GM23248 (cell line): ENCODE results near the gene C19orf25. TPM values are rescaled to one million over a fixed set of nuclear protein-coding genes. Genes with fewer than 3 reads are reported as not detected.

ENCODE experiments used
- DNase-seq: peaks from one replicate; pipeline ENCODE4 v3.0.0-alpha.2; 2015
- H2AFZ ChIP-seq: fragments of 200-600 bp; sonication (generic); 2 replicates; pipeline ENCODE4 v1.6.1; 2016; ENCODE audit warnings: antibody characterized with exemption
- H3F3A ChIP-seq: fragments of 200-600 bp; sonication (generic); 2 replicates; pipeline ENCODE4 v1.6.1; 2016; ENCODE audit warnings: mild to moderate bottlenecking, antibody characterized with exemption, mixed run types; ENCODE audit not compliant: insufficient read depth
- H3K27ac ChIP-seq: fragments of 200-600 bp; sonication (generic); 2 replicates; pipeline ENCODE4 v1.5.1; 2016; ENCODE audit warnings: mild to moderate bottlenecking
- H3K27me3 ChIP-seq: fragments of 200-600 bp; sonication (generic); replicated peaks from 2 replicates; pipeline ENCODE4 v1.6.1; 2016; ENCODE audit warnings: mild to moderate bottlenecking; ENCODE audit not compliant: insufficient read depth
- H3K36me3 ChIP-seq: fragments of 200-600 bp; sonication (generic); 2 replicates; pipeline ENCODE4 v1.6.1; 2016; ENCODE audit warnings: low read depth, mild to moderate bottlenecking
- H3K4me1 ChIP-seq: fragments of 200-600 bp; sonication (generic); 2 replicates; pipeline ENCODE4 v1.6.1; 2016; ENCODE audit warnings: mild to moderate bottlenecking; ENCODE audit not compliant: insufficient read depth
- H3K4me2 ChIP-seq: fragments of 200-600 bp; sonication (generic); one replicate; pipeline ENCODE4 v1.6.1; 2016; ENCODE audit warnings: mild to moderate bottlenecking; ENCODE audit not compliant: unreplicated experiment
- H3K4me3 ChIP-seq: fragments of 200-600 bp; sonication (generic); 2 replicates; pipeline ENCODE4 v1.5.1; 2016; ENCODE audit warnings: mild to moderate bottlenecking
- H3K79me2 ChIP-seq: fragments of 200-600 bp; sonication (generic); 2 replicates; pipeline ENCODE4 v1.6.1; 2016; ENCODE audit warnings: mild to moderate bottlenecking; ENCODE audit not compliant: insufficient read depth
- H3K9ac ChIP-seq: fragments of 200-600 bp; sonication (generic); 2 replicates; pipeline ENCODE4 v1.6.1; 2016; ENCODE audit warnings: mild to moderate bottlenecking
- H3K9me2 ChIP-seq: fragments of 200-600 bp; sonication (generic); 2 replicates; pipeline ENCODE4 v1.6.1; 2016; ENCODE audit warnings: mixed run types, mild to moderate bottlenecking, moderate library complexity; ENCODE audit not compliant: insufficient read depth
- H3K9me3 ChIP-seq: fragments of 200-600 bp; sonication (generic); one replicate; pipeline ENCODE4 v1.6.1; 2017; ENCODE audit warnings: low read depth
- H4K20me1 ChIP-seq: fragments of 200-600 bp; sonication (generic); 2 replicates; pipeline ENCODE4 v1.6.0; 2016; ENCODE audit not compliant: insufficient read depth
- EZH2 ChIP-seq: fragments of 200-600 bp; sonication (generic); IDR thresholded peaks from 2 replicates; pipeline ENCODE4 v1.6.1; 2018; ENCODE audit warnings: antibody characterized with exemption, mild to moderate bottlenecking; ENCODE audit not compliant: insufficient read depth, poor library complexity, severe bottlenecking
- EZH2phosphoT487 ChIP-seq: fragments of 200-600 bp; sonication (generic); IDR thresholded peaks from 2 replicates; pipeline ENCODE4 v1.6.1; 2018; ENCODE audit warnings: antibody characterized with exemption, moderate library complexity, mild to moderate bottlenecking, low read depth; ENCODE audit not compliant: insufficient read depth
- WGBS, 2 experiments: methylation state at CpG; one replicate each; pipeline ENCODE4 v1.1.6; 2015 to 2017; ENCODE audit warnings: low lambda C conversion rate in 2 of 2, low coverage in 1 of 2; ENCODE audit errors: missing lambda C conversion rate in 2 of 2; 5-methylcytosine and 5-hydroxymethylcytosine counted together
- in situ Hi-C: fragments of 300-500 bp; cut with MboI; formaldehyde crosslinking; loops from 2 replicates; pipeline ENCODE4 v1.15.0; 2020
- polyA plus RNA-seq: library from polyadenylated mRNA; unstranded; fragments of >200 nt; fragmentation: Nextera tagmentation; extraction: Ambion mirVana; gene quantifications from 2 replicates; pipeline ENCODE4 v1.2.1, GENCODE V29; 2016
- total RNA-seq: library from RNA; depleted of rRNA; stranded (reverse); fragments of >200 nt; shearing (Covaris generic); gene quantifications from 2 replicates; pipeline ENCODE4 v1.2.3, GENCODE V29; 2014

C19orf25 gene
- total and polyA plus RNA-seq, 2 experiments from 2014 or later, result 34.7 to 35.9 TPM

GRCh38 chr19:1438933-1439354, 40.1 kb downstream of the C19orf25 start:
- TF ChIP-seq EZH2, result no peak
- no peak for TF ChIP-seq EZH2phosphoT487

GRCh38 chr19:1438035-1438932, 40.7 kb downstream of the C19orf25 start, which contains the start of gene RPS15:
RPS15 (plus strand) TSS chr19:1438396; CDS start chr19:1438426, 30 bp downstream.
- peak within 1 kb of the TSS; percentile 90 for H3K27ac ChIP-seq
- peaks cover 46% of the 10 kb centered on the region for H3K79me2 ChIP-seq
- TF ChIP-seq EZH2 (no peak), EZH2phosphoT487 (no peak)
- peak within 1 kb of the TSS; percentile 58 for H2AFZ ChIP-seq
- 0 out of 2 replicates have a peak, but pooled peaks cover 5% of the 10 kb centered on the region for H3K4me1 ChIP-seq
- no peaks in the 10 kb centered on the region for H3K9me2 ChIP-seq
- WGBS, 2 experiments, result 1% methylated on average over 92 to 99 of the region's 100 CpGs
- H3K4me2 ChIP-seq, result peak within 1 kb of the TSS; percentile 86
- H3K27me3 ChIP-seq, result no peaks in the 10 kb centered on the region
- H4K20me1 ChIP-seq, result peaks cover 10% of the 10 kb centered on the region; the same call in 1 of the 2 replicates
- DNase-seq, result peak; percentile 97
- H3F3A ChIP-seq, result peaks cover 43% of the 10 kb centered on the region
- H3K9ac ChIP-seq, result peak within 1 kb of the TSS; percentile 99
- peaks cover 38% of the 10 kb centered on the region for H3K36me3 ChIP-seq
- H3K4me3 ChIP-seq, result peak within 1 kb of the TSS; percentile 97
- in situ Hi-C loops, result no loop called here
- H3K9me3 ChIP-seq, result no peaks in the 10 kb centered on the region

More at GRCh38 chr19:1438933-1439354, 40.1 kb downstream of the C19orf25 start:
- Histone ChIP-seq H3K4me2 (peak overlapping the region; percentile 86), H3K27ac (peak overlapping the region; percentile 90), H3K4me3 (peak overlapping the region; percentile 97), H2AFZ (no peak overlapping the region), H3K9ac (peak overlapping the region; percentile 99), H3F3A (peaks cover 49% of the 10 kb centered on the region), H3K27me3 (no peaks in the 10 kb centered on the region), H3K9me3 (no peaks in the 10 kb centered on the region), H4K20me1 (peaks cover 10% of the 10 kb centered on the region; the same call in 1 of the 2 replicates), H3K79me2 (peaks cover 46% of the 10 kb centered on the region), H3K4me1 (0 out of 2 replicates have a peak, but pooled peaks cover 5% of the 10 kb centered on the region), H3K36me3 (peaks cover 38% of the 10 kb centered on the region), H3K9me2 (no peaks in the 10 kb centered on the region)
- WGBS, 2 experiments, result 1 to 5% methylated on average over 25 to 26 of the region's 26 CpGs
- peak; percentile 44 for DNase-seq
- in situ Hi-C loops, result no loop called here

GRCh38 chr19:1437609-1438008, 41.4 kb downstream of the C19orf25 start:
- Histone ChIP-seq H3K4me2 (peak overlapping the region; percentile 12), H4K20me1 (peaks cover 10% of the 10 kb centered on the region; the same call in 1 of the 2 replicates), H3K79me2 (peaks cover 46% of the 10 kb centered on the region), H2AFZ (peak overlapping the region; percentile 58), H3K9me3 (no peaks in the 10 kb centered on the region), H3K9ac (peak overlapping the region; percentile 30; the same call in 1 of the 2 replicates), H3K27ac (peak overlapping the region; percentile 51), H3K4me3 (peak overlapping the region; percentile 15), H3K27me3 (no peaks in the 10 kb centered on the region), H3K9me2 (no peaks in the 10 kb centered on the region), H3F3A (peaks cover 36% of the 10 kb centered on the region), H3K4me1 (0 out of 2 replicates have a peak, but pooled peaks cover 5% of the 10 kb centered on the region), H3K36me3 (peaks cover 38% of the 10 kb centered on the region)
- in situ Hi-C loops, result no loop called here
- 54 to 59% methylated on average over 8 of the region's 8 CpGs for WGBS, 2 experiments
- no peak for DNase-seq
- TF ChIP-seq EZH2 (no peak), EZH2phosphoT487 (no peak)

- in situ Hi-C loops, result no loop called here
- Histone ChIP-seq H3K79me2 (peaks cover 43% of the 10 kb centered on the region), H3K27me3 (no peaks in the 10 kb centered on the region), H2AFZ (no peak overlapping the region), H3K9ac (no peak overlapping the region), H4K20me1 (peaks cover 3% of the 10 kb centered on the region; the same call in 1 of the 2 replicates), H3K36me3 (peaks cover 19% of the 10 kb centered on the region), H3K27ac (no peak overlapping the region), H3K4me1 (0 out of 2 replicates have a peak, but pooled peaks cover 5% of the 10 kb centered on the region), H3K4me3 (no peak overlapping the region), H3K9me3 (no peaks in the 10 kb centered on the region), H3K9me2 (no peaks in the 10 kb centered on the region), H3F3A (peaks cover 19% of the 10 kb centered on the region), H3K4me2 (no peak overlapping the region)
- DNase-seq, result no peak
- TF ChIP-seq EZH2phosphoT487, result no peak
- TF ChIP-seq EZH2, result no peak
- 89 to 90% methylated on average over 20 to 21 of the region's 21 CpGs for WGBS, 2 experiments
Measured at GRCh38 chr19:1435378-1435989, 43.5 kb downstream of the C19orf25 start.
